GM12873 (cell line): ENCODE results near the gene SLC22A7.

Experiments used
- CTCF ChIP-seq: IDR thresholded peaks from 2 replicates; pipeline ENCODE4 v1.5.1; 2012; ENCODE audit warnings: low read depth, mild to moderate bottlenecking, moderate library complexity, low read length, control low read depth; ENCODE audit not compliant: insufficient read depth; ENCODE audit errors: missing control alignments

The SLC22A7 gene

GRCh38 chr6:43256670-43257366 lies 41.2 kb upstream of the SLC22A7 start:
- TF ChIP-seq CTCF, result no peak

GRCh38 chr6:43257367-43258145 lies 40.5 kb upstream of the SLC22A7 start:
- TF ChIP-seq CTCF, result no peak

GRCh38 chr6:43258180-43258579 lies 39.9 kb upstream of the SLC22A7 start:
- no peak for TF ChIP-seq CTCF

DNA sequence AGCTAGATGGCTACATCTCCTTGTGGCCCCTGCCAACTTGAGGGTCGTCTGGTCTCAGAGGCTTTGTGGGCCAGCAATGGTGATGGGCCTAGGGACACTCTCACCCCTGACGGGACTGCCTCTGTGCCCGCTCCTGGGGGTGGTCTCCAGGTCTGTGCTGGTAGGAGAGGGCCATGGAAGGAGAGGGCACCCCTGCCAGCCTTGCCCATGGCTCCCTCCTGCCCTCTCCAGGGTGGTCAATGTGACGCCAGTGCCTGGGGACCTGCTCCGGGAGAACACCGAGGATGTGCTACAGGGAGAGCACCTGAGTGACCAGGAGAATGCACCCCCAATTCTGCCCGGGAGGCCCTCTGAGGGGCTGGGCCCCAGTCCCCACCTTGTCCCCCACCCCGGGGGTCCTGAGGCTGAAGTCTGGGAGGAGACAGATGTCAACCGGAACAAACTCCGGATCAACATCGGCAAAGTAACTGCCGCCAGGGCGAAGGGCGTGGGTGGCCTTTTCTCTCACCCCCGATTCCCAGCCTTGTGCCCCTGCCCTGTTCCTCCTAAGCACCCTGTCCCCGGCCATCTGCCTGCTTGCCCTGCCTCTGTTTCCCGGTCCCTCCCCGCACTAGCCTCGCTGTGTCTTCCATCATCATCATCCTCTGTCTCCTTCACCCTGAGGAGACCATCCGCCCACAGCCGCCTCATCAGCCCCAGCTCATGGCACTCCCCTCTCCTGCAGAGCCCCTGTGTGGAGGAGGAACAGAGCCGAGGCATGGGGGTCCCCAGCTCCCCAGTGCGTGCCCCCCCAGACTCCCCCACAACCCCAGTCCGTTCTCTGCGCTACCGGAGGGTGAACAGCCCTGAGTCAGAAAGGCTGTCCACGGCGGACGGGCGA lies 39.0 kb upstream of the SLC22A7 start:
- no peak for TF ChIP-seq CTCF

- no peak for TF ChIP-seq CTCF
These were observed 37.3 kb upstream of the SLC22A7 start for GRCh38 chr6:43260791-43261190.

- no peak for TF ChIP-seq CTCF
These were observed 36.9 kb upstream of the SLC22A7 start for GRCh38 chr6:43261198-43261597.
